Measurements from ENCODE around the gene EID1.

Gene EID1

GRCh38 chr15:48871542-48871941 is 6.4 kb upstream of the EID1 start:
- CTCF ChIA-PET: no interaction called here
- POLR2A ChIA-PET: no interaction called here
- no peak for TF ChIP-seq ELF4 (IDR thresholded peaks at IDR 0.05)
- no peak for TF ChIP-seq SUZ12 (IDR thresholded peaks at IDR 0.05)
- no peak for TF ChIP-seq TARDBP (IDR thresholded peaks at IDR 0.05)
- TF ChIP-seq SP1 (IDR thresholded peaks at IDR 0.05): no peak
- no peak for TF ChIP-seq ARNT (IDR thresholded peaks at IDR 0.05)
- no peak for TF ChIP-seq L3MBTL2 (conservative IDR thresholded peaks at IDR 0.05)
- TF ChIP-seq PKNOX1 (IDR thresholded peaks at IDR 0.05): no peak
- no peak for TF ChIP-seq CTBP1 (IDR thresholded peaks at IDR 0.05; ENCODE audit: borderline replicate concordance)
- no peak for TF ChIP-seq NFRKB (IDR thresholded peaks at IDR 0.05)
- no peak for TF ChIP-seq FOXK2 (IDR thresholded peaks at IDR 0.05)
- no peak for TF ChIP-seq BHLHE40 (IDR thresholded peaks at IDR 0.05; ENCODE audit: borderline replicate concordance)
- no peak for TF ChIP-seq HDGF (IDR thresholded peaks at IDR 0.05; ENCODE audit: borderline replicate concordance)
- TF ChIP-seq FOXA1 (IDR thresholded peaks at IDR 0.05): no peak
- no peak for TF ChIP-seq ZNF384 (IDR thresholded peaks at IDR 0.05)
- no peak for TF ChIP-seq LEF1 (IDR thresholded peaks at IDR 0.05; ENCODE audit: borderline replicate concordance)
- no peak for DNase-seq (ENCODE audit: extremely low spot score)

DNA sequence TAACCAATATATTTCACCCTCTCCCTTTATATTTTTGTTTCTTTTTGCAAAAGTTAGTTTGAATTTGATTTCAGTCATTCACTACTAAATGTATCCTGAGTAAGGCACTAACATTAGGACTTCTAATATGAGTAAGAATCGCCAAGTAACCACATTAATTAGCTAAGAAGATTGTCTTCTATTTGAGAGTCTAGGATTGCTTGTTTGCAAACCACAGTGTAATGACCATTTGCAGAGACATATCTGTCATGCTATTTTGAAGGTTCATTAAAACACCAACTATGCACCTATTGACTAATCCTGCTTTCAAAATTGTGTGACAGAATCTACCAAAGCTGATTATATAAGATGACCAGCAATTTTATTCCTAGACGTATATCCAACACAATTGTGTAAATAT is 5.3 kb upstream of the EID1 start:
- CTCF ChIA-PET: no interaction called here

DNA sequence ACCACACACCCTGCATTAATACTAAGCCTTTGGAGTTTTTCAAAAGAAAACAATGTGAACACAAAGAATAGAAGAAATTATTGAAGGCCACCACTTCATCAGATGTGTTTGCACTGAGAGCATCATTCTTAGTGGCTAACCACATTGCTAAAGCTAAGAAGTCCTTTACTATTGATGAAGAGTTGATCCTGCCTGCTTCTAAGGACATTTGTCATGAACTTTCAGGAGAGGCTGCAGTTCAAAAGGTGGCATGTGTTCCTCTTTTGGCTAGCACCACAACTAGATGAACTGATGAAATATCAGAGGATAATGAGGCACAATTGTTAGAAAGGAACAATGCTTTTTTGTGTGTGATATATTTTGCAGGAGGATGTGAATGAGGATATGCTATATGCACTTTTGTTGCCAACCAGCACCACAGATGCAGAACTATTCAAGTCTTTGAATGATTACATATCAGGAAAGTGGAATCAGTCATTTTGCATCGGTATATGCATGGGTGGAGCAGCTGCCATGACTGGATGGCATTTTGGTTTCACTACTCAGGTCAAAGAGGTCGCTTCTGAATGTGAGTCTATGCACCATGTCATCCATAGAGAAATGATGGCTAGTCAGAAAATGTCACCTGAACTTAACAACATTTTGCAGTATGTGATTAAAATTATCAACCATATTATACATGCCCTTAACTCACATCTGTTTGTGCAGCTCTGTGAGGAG is 2.5 kb upstream of the EID1 start:
- DNase-seq (ENCODE audit: extremely low spot score): no peak
- POLR2A ChIA-PET: no interaction called here
- CTCF ChIA-PET: no interaction called here
- TF ChIP-seq TARDBP (IDR thresholded peaks at IDR 0.05) (no peak), CTBP1 (IDR thresholded peaks at IDR 0.05; ENCODE audit: borderline replicate concordance) (no peak)

More for the DNA sequence above, 5.3 kb upstream of the EID1 start:
- DNase-seq (ENCODE audit: extremely low spot score): no peak
- TF ChIP-seq ARNT (IDR thresholded peaks at IDR 0.05): no peak
- no peak for TF ChIP-seq ZNF384 (IDR thresholded peaks at IDR 0.05)
- TF ChIP-seq HDGF (IDR thresholded peaks at IDR 0.05; ENCODE audit: borderline replicate concordance): no peak
- no peak for TF ChIP-seq L3MBTL2 (conservative IDR thresholded peaks at IDR 0.05)
- TF ChIP-seq CTBP1 (IDR thresholded peaks at IDR 0.05; ENCODE audit: borderline replicate concordance): no peak
- TF ChIP-seq PKNOX1 (IDR thresholded peaks at IDR 0.05): no peak
- no peak for TF ChIP-seq FOXM1 (IDR thresholded peaks at IDR 0.05; ENCODE audit: borderline replicate concordance)
- TF ChIP-seq LEF1 (IDR thresholded peaks at IDR 0.05; ENCODE audit: borderline replicate concordance): no peak
- no peak for TF ChIP-seq SP1 (IDR thresholded peaks at IDR 0.05)
- no peak for TF ChIP-seq TARDBP (IDR thresholded peaks at IDR 0.05)
- TF ChIP-seq FOXA1 (IDR thresholded peaks at IDR 0.05): no peak
- POLR2A ChIA-PET: interaction anchor here (0.5 kb wide), 1 partner anchor 8 kb away, joined by 3 read pairs; no protein-coding TSS in a partner anchor

DNA sequence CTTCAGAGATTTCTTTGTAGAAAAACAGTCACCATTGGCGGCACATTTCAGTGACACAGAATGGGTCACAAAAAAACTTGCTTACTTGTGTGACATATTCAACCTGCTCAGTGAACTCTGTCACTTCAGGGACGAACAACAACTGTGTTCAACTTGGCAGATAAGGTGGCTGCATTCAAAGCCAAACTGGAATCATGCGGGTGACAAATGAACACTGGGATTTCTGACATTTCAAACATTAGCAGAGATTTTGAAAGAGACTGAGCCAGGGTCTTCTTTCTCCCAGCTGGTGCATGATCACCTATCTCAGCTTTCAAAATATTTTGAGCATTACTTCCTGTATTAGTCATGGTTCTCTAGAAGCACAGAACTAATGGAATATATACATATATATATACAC is 1.9 kb upstream of the EID1 start:
- POLR2A ChIA-PET: no interaction called here
- no peak for DNase-seq (ENCODE audit: extremely low spot score)
- CTCF ChIA-PET: no interaction called here
- TF ChIP-seq L3MBTL2 (conservative IDR thresholded peaks at IDR 0.05): no peak
- no peak for TF ChIP-seq CTBP1 (IDR thresholded peaks at IDR 0.05; ENCODE audit: borderline replicate concordance)
- no peak for TF ChIP-seq FOXK2 (IDR thresholded peaks at IDR 0.05)
- TF ChIP-seq SUZ12 (IDR thresholded peaks at IDR 0.05): no peak
- TF ChIP-seq NFRKB (IDR thresholded peaks at IDR 0.05): no peak
- TF ChIP-seq BHLHE40 (IDR thresholded peaks at IDR 0.05; ENCODE audit: borderline replicate concordance): no peak
- TF ChIP-seq ARNT (IDR thresholded peaks at IDR 0.05): no peak
- no peak for TF ChIP-seq PKNOX1 (IDR thresholded peaks at IDR 0.05)
- no peak for TF ChIP-seq TARDBP (IDR thresholded peaks at IDR 0.05)
- no peak for TF ChIP-seq HDGF (IDR thresholded peaks at IDR 0.05; ENCODE audit: borderline replicate concordance)
- no peak for TF ChIP-seq SP1 (IDR thresholded peaks at IDR 0.05)
- no peak for TF ChIP-seq LEF1 (IDR thresholded peaks at IDR 0.05; ENCODE audit: borderline replicate concordance)
- no peak for TF ChIP-seq ELF4 (IDR thresholded peaks at IDR 0.05)
- TF ChIP-seq ZNF384 (IDR thresholded peaks at IDR 0.05): no peak
- TF ChIP-seq FOXM1 (IDR thresholded peaks at IDR 0.05; ENCODE audit: borderline replicate concordance): no peak
- TF ChIP-seq FOXA1 (IDR thresholded peaks at IDR 0.05): no peak

DNA sequence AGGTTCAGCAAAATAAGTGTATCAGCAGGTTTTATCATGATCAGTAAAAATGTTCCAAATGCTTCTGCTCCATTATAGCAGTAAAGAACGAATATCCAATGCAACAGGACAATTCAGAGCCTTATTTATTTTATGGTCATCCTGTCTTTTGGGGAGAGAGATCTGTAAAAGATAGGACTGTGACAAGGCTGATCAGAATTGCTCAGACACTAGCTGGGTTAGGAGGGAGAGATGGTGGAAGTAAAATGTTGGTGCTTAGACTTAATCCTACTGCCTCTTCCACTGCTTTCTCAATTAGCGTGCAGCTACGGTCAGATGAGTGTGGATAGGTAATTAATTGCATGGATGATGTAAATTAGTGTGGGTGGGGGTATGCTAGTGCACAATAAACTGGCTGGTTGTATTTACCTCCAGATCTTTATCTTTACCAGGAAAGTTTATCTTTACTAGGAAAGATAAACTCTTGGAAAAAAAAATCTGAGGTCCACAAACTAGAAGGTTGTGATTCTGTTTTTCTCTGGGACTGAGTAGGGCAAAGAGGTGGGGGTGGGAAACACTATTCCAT is 2.2 kb downstream of the EID1 start:
- ChIA-PET CTCF (no interaction called here), POLR2A (interaction anchor here (0.5 to 2.4 kb wide), 6 partner anchors 10 to 547 kb away, joined by 3 to 9 read pairs (median 5); partner anchors contain the start of gene GALK2)
- TF ChIP-seq FOXK2 (IDR thresholded peaks at IDR 0.05) (no peak), NFRKB (IDR thresholded peaks at IDR 0.05) (no peak), CTBP1 (IDR thresholded peaks at IDR 0.05; ENCODE audit: borderline replicate concordance) (no peak), SP1 (IDR thresholded peaks at IDR 0.05) (no peak), SUZ12 (IDR thresholded peaks at IDR 0.05) (no peak), PKNOX1 (IDR thresholded peaks at IDR 0.05) (no peak), BHLHE40 (IDR thresholded peaks at IDR 0.05; ENCODE audit: borderline replicate concordance) (no peak)
- no peak for DNase-seq (ENCODE audit: extremely low spot score)
